Activated CD4-positive, alpha-beta T cell treated with anti-CD3 and anti-CD28 coated beads for 4 hours (primary cell): ENCODE results near the gene LRMDA.

ENCODE experiments used
- DNase-seq, 2 donors: peaks; one replicate each; pipeline ENCODE4 v3.0.0-alpha.2; 2020

LRMDA gene

GRCh38 chr10:75857269-75857846, 425.9 kb downstream of the LRMDA start:
- no peak for DNase-seq

DNA sequence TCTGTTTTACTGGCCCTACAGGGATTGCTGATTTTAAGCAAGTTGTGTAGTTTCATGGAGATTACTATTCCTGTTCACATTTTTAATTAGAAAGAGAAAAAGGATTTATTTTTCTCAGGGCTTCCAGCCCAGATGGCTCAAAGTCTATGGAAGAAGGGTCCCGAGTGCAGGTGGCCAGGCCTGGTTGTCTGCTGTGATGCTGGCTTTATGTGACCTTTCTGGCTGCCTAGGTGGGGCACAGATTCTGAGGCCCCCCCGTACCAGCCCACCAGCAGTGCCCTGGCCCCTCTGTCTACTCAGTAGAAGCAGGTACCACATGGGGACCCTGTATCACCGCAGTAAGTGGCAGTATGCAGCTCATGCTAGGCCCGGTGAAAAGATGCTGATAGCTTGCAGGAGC, 426.5 kb downstream of the LRMDA start:
- no peak for DNase-seq

DNA sequence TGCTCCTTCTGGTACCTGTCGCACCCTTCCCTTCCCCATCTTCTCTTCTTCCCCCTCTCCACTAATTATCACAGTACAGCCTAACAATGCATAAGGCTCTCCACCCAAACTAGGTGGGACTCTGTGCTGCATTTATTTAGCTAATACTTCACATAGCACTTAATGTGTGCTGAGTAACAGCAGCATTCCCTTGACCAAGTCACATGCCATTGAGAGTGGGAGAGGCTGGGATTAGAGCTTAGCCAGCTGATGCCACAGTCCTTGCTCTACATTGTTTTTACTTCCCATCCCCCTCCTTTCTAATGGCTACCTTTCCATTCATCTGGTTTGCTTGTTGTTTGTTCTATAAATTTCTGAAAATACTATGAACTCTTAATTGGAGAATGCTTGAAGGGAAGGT, 426.9 kb downstream of the LRMDA start:
- no peak for DNase-seq

GRCh38 chr10:75859141-75859540, 427.7 kb downstream of the LRMDA start:
- no peak for DNase-seq

GRCh38 chr10:75860009-75860408, 428.6 kb downstream of the LRMDA start:
- no peak for DNase-seq

- no peak for DNase-seq
Measured at GRCh38 chr10:75861582-75861981, 430.2 kb downstream of the LRMDA start.

- no peak for DNase-seq
Measured at GRCh38 chr10:75862935-75863334, 431.5 kb downstream of the LRMDA start.

- DNase-seq = no peak
Measured at GRCh38 chr10:75864717-75865116, 433.3 kb downstream of the LRMDA start.

- DNase-seq = no peak
Measured at GRCh38 chr10:75865413-75866299, 434.2 kb downstream of the LRMDA start.

DNA sequence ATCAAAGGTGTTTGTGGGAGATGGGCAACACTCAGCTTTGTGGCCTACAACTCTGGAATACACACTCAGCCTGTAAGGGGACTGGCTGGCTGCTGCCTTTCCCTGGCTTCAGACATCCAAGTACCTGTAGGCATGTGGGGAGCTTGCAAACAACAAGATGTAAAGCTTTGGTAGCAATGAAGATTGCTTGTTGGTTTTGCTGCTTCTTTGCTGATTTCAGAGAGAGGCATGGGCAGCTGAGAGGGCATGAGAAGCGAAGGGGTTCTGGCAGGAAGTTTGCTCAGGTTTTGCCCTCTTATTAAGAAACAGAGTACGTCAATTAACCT, 434.8 kb downstream of the LRMDA start:
- DNase-seq = no peak

GRCh38 chr10:75866731-75867130, 435.3 kb downstream of the LRMDA start:
- DNase-seq = no peak

DNA sequence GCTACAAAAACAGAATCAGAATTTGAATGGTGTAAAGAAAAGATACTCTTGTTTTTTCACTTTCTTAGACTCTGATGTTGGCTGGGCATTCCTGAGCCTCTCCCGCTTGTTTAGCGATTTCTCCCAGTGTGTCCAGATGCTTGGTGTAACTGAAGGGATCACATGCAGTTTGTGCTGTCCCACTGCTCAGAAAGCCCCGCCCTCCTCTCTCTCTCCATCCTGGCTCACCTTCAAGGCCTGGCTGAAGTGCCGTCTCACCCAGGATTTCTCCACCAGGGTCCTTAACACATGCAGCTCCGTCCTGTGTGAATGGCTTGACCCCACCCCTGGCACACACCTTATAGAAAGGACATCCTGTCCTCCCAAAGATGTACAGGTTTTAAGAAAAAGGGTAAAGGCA, 437.1 kb downstream of the LRMDA start:
- no peak for DNase-seq

DNA sequence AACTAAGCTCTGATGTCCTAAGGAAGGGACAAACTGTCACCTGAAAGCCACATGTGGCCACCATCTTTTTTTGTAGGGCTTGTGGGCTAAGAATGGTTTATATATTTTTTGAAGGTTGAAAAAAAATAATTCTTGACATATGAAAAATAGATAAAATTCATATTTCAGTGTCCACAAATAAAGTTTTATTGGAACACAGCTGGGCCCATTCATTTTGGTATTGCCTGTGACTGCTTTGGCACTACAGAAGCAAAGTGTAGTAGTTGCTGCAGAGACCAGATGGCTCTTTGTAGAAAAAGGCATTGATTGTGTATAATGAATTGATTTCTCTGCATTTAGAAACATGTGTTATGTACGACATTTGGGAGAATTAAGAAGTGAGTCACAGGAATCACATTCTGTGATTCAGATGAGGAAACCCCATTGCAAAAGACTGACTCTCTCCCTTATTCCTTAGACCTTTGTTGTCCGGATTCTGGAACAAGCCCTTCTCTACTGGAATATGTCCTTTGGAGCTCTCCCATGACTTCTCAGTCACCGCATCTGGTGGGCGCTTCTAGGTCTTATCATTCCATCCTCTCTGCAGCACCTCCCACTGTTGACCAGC, 438.7 kb downstream of the LRMDA start:
- DNase-seq = no peak

DNA sequence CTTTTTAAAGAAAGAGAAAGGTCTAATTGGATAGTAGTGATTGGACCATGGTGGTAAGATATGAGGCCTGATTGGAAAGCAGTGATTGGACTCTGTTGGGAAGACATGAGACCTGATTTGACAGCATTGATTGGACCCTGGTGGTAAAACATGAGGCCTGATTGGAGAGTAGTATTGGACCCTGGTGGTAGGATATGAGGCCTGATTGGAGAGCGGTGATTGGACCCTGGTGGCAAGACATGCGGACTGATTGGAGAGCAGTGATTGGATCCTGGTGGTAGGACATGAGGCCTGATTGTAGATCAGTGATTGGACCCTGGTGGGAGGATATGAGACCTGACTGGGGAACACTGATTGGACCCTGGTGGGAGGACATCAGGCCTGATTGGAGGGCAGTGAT, 444.3 kb downstream of the LRMDA start:
- no peak for DNase-seq

- no peak for DNase-seq
Measured at GRCh38 chr10:75876710-75877109, 445.3 kb downstream of the LRMDA start.

DNA sequence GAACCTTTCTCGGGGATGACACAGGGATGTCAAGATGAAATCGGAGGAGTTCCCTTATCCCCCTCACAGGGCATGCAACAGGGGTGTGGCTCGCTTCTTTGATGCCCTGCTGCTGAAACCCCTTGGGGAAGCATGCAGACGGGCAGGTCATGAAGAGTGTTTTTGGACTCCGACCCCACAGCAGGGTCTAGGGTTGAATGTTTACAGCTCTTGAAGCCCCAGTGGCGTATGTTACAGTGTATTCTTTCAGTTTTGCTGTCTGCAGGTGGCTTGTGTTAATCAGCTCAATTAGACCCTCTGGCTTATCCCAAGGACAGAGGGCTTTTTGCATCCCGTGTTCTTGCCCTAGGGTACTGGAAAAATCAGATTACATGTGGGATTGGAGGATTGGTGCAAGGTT, 446.5 kb downstream of the LRMDA start:
- DNase-seq = no peak

DNA sequence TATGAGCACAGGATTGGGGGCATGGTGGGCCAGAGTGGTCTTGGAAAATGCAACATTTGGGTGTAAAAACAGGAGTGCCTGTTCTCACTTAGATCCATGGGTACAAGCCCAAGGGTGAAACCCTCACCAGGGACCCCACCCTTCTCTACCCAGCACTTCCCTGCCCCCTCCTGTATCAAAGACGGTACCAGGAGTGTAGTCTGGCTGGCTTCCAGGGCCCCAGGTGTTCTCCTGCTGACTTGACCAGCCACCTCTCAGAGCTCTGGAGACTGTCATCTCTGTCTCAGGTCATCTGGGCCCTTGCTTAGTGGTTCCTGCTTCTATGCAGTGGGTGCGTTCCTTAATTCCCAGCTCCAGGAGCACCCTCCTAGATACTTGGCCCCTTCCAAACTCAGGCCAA, 447.2 kb downstream of the LRMDA start:
- no peak for DNase-seq

GRCh38 chr10:75880031-75880775, 448.8 kb downstream of the LRMDA start:
- no peak for DNase-seq

DNA sequence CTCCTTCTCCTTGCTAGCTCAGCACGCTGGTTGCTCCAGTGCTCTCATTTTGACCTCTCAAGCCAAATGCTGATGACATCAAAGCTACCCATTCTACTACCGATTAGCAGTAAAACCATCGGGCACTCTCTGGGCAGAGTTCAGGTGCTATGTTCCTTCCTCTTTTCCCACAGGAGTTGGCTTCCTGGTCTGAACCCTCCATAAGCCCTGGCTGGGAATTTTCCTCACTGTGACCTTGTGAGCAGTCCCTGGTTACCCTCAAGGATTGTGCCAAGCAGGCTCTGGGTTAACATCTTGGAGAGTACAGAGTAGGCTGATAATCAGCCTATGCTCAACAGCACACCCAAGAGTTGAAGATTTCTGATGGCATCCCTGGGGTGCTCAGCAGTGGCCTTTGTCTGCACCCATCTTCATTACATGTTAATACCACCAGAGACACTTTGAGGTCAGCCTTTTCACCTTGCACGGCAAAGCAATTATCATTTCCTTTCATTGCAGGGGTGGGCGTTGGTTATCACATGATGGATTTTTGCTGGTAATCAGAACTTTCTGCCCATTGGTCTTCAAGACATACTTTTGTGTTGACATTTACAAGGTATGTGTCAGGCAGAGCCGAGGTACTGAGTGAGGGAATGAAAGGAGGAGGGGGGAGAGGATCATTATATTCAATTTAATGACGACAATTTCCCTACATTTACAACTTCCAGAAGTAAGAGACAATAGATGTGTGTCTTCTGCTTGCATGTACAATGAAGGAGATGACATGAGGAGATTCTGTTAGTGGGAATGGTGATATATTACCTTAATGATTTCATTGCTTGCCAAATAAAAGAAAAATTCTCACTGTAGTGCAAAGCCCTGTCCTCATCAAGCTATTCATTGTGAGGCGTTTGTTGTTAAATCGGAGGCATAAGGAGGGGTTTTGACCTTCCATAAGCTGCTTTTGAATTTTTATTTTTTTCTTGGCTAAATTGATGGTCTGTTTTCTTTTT, 452.0 kb downstream of the LRMDA start:
- DNase-seq = no peak

DNA sequence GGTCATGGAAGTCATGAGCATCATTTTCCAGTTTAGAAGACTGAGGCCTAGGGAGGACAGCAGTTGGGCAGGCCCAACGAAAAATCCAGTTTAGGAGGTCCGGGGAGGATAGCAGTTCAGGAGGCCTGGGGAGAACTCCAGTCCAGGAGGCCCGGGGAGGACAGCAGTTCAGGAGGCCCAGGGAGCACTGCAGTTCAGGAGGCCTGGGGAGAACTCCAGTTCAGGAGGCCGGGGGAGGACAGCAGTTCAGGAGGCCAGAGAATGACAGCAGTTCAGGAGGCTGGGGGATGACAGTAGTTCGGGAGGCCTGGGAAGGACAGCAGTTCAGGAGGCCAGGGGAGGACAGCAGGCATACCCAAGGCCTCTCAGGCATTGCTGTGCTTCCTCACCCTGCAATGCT, 453.4 kb downstream of the LRMDA start:
- no peak for DNase-seq

GRCh38 chr10:75887369-75887768, 455.9 kb downstream of the LRMDA start:
- no peak for DNase-seq

DNA sequence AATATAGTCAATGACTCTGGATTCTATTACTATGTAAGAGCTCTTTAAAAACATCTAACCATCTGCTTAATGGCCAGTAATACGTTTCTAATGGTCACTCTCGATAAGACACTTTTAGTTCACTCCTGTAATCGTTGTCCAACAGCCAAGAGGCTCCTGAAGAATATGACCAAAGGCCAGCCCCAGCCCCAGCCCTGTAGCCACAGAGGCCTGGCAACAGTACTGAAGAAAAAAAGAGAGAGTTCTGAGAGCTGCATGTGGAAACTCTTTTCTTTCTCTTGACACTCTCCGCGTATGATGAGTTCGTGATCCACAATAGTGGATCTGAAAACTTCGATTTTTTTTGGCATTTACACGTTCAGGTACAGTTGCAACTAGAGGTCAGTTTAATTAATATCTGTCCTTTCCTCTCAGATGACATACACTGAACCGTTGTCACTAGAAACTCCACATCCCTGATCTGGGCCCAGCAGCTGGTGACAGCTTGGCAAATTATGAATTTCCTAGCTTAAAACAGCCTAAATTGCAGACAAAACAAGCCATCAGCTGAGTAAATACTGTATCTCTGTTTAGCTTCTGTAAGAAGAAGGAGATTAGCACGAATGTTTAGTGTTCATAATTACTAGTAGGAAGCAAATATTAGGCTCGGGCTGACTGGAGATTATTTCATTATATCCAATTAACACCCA, 456.7 kb downstream of the LRMDA start:
- no peak for DNase-seq
